GM18868 (cell line): Measurements from ENCODE around the gene LRRC28.
"Not testable (repeated sequence)": the region's sequence is repeated elsewhere in the genome, so short reads cannot be mapped to it uniquely, and the experiment has no call there.

Experiments used
- ATAC-seq: cut with Tn5 transposase; IDR thresholded peaks from one replicate; pipeline ENCODE4 v1.9.1; 2021; ENCODE audit warnings: mild to moderate bottlenecking, moderate library complexity; ENCODE audit not compliant: unreplicated experiment

The LRRC28 gene

GRCh38 chr15:99386391-99386790 is 135.1 kb downstream of the LRRC28 start:
- no peak for ATAC-seq

GRCh38 chr15:99387421-99388168 is 136.3 kb downstream of the LRRC28 start:
- peak; percentile 46 for ATAC-seq

GRCh38 chr15:99390667-99391066 is 139.4 kb downstream of the LRRC28 start:
- ATAC-seq = no peak

GRCh38 chr15:99393641-99394040 is 142.4 kb downstream of the LRRC28 start:
- no peak for ATAC-seq

GRCh38 chr15:99396375-99396774 is 145.1 kb downstream of the LRRC28 start:
- ATAC-seq = no peak

- no peak for ATAC-seq
Observed at GRCh38 chr15:99399061-99399460, 147.8 kb downstream of the LRRC28 start.

- no peak for ATAC-seq
Observed at GRCh38 chr15:99399618-99400017, 148.3 kb downstream of the LRRC28 start.

GRCh38 chr15:99401216-99401615 is 149.9 kb downstream of the LRRC28 start:
- ATAC-seq = not testable (repeated sequence)

GRCh38 chr15:99402014-99402729 is 150.9 kb downstream of the LRRC28 start:
- ATAC-seq = no peak

GRCh38 chr15:99403597-99403996 is 152.3 kb downstream of the LRRC28 start:
- ATAC-seq = no peak

- no peak for ATAC-seq
Observed at GRCh38 chr15:99404454-99404853, 153.2 kb downstream of the LRRC28 start.

GRCh38 chr15:99406120-99406519 is 154.8 kb downstream of the LRRC28 start:
- ATAC-seq = no peak

GRCh38 chr15:99406716-99407487 is 155.6 kb downstream of the LRRC28 start:
- ATAC-seq = no peak

GRCh38 chr15:99407716-99408115 is 156.4 kb downstream of the LRRC28 start:
- no peak for ATAC-seq

GRCh38 chr15:99408236-99409096 is 157.2 kb downstream of the LRRC28 start:
- no peak for ATAC-seq

- ATAC-seq = peak; percentile 78
Observed at GRCh38 chr15:99409097-99409473, 157.8 kb downstream of the LRRC28 start.

GRCh38 chr15:99409560-99409959 is 158.3 kb downstream of the LRRC28 start:
- ATAC-seq = no peak

- ATAC-seq = no peak
Observed at GRCh38 chr15:99410477-99410876, 159.2 kb downstream of the LRRC28 start.

GRCh38 chr15:99411234-99411633 is 160.0 kb downstream of the LRRC28 start:
- no peak for ATAC-seq

- no peak for ATAC-seq
Observed at GRCh38 chr15:99412082-99412481, 160.8 kb downstream of the LRRC28 start.

GRCh38 chr15:99412626-99413025 is 161.3 kb downstream of the LRRC28 start:
- ATAC-seq = no peak
